WTC11 (cell line): ENCODE results near the gene ATF3. TPM values are rescaled to one million over a fixed set of nuclear protein-coding genes. Genes with fewer than 3 reads are reported as not detected.

ENCODE experiments used
- ATAC-seq: fragments of 200-7000 bp; cut with Tn5 transposase; 2 replicates; pipeline ENCODE4 v1.10.0; 2021; ENCODE audit warnings: mild to moderate bottlenecking, moderate library complexity
- CTCF ChIA-PET: fragments of 300-600 bp; sonication (Branson Sonifier 250); formaldehyde crosslinking; loops from one replicate; lab custom pipeline; 2021; ENCODE audit warnings: antibody characterized with exemption; lab: Charles Lee
- POLR2A ChIA-PET: fragments of 350-600 bp; sonication (Branson Sonifier 250); formaldehyde crosslinking; loops from one replicate; lab custom pipeline; 2021; ENCODE audit warnings: antibody characterized with exemption; lab: Charles Lee
- DNase-seq: peaks from one replicate; pipeline ENCODE4 v3.0.0; 2021; ENCODE audit warnings: low spot score
- H3K27ac Mint-ChIP-seq: 2 replicates; pipeline ENCODE4 v1.8.0; 2021; ENCODE audit warnings: mixed read lengths
- H3K27me3 Mint-ChIP-seq: 2 replicates; pipeline ENCODE4 v1.8.0; 2021; ENCODE audit warnings: low read depth, mild to moderate bottlenecking, moderate library complexity, mixed read lengths
- H3K36me3 Mint-ChIP-seq: 2 replicates; pipeline ENCODE4 v1.8.0; 2021; ENCODE audit warnings: mixed read lengths
- H3K4me1 Mint-ChIP-seq: 2 replicates; pipeline ENCODE4 v1.8.0; 2022; ENCODE audit warnings: mixed read lengths
- H3K4me3 Mint-ChIP-seq: 2 replicates; pipeline ENCODE4 v1.8.0; 2021; ENCODE audit warnings: mild to moderate bottlenecking, moderate library complexity, mixed read lengths
- H3K9me3 Mint-ChIP-seq: 2 replicates; pipeline ENCODE4 v1.8.0; 2021; ENCODE audit warnings: mixed read lengths
- AFF4 ChIP-seq: sonication (generic); formaldehyde crosslinking; IDR thresholded peaks from 2 replicates; pipeline ENCODE4 v1.8.1; 2023; ENCODE audit warnings: mild to moderate bottlenecking, missing genetic modification reagents, borderline replicate concordance
- ATF6 ChIP-seq: sonication (generic); formaldehyde crosslinking; IDR thresholded peaks from 2 replicates; pipeline ENCODE4 v1.8.1; 2023; ENCODE audit warnings: mild to moderate bottlenecking, missing genetic modification reagents
- CTCF ChIP-seq: fragments of 200-600 bp; IDR thresholded peaks from 2 replicates; pipeline ENCODE4 v1.8.0; 2022; ENCODE audit warnings: antibody characterized with exemption
- E2F5 ChIP-seq: sonication (generic); formaldehyde crosslinking; IDR thresholded peaks from 2 replicates; pipeline ENCODE4 v1.8.1; 2022; ENCODE audit warnings: mild to moderate bottlenecking, moderate library complexity, missing genetic modification reagents
- FOXJ3 ChIP-seq: sonication (generic); formaldehyde crosslinking; IDR thresholded peaks from 2 replicates; pipeline ENCODE4 v1.9.0; 2021; ENCODE audit warnings: missing genetic modification reagents, mild to moderate bottlenecking, borderline replicate concordance
- HMGXB4 ChIP-seq: sonication (generic); formaldehyde crosslinking; IDR thresholded peaks from 2 replicates; pipeline ENCODE4 v1.8.1; 2023; ENCODE audit warnings: mild to moderate bottlenecking, moderate library complexity, missing genetic modification reagents
- KAT7 ChIP-seq: sonication (generic); formaldehyde crosslinking; IDR thresholded peaks from 2 replicates; pipeline ENCODE4 v1.8.1; 2023; ENCODE audit warnings: missing genetic modification reagents, mild to moderate bottlenecking, borderline replicate concordance
- MXD4 ChIP-seq: fragments of 250-450 bp; sonication (Bioruptor Pico); IDR thresholded peaks from 2 replicates; pipeline ENCODE4 v1.8.0; 2021; ENCODE audit warnings: mild to moderate bottlenecking, moderate library complexity, borderline replicate concordance
- NFE2L1 ChIP-seq: sonication (generic); formaldehyde crosslinking; IDR thresholded peaks from 2 replicates; pipeline ENCODE4 v1.8.1; 2023; ENCODE audit warnings: missing genetic modification reagents
- NR2C2 ChIP-seq: sonication (generic); formaldehyde crosslinking; IDR thresholded peaks from 2 replicates; pipeline ENCODE4 v1.8.0; 2022; ENCODE audit warnings: mild to moderate bottlenecking, missing genetic modification reagents
- PREB ChIP-seq: sonication (generic); formaldehyde crosslinking; IDR thresholded peaks from 2 replicates; pipeline ENCODE4 v1.8.1; 2022; ENCODE audit warnings: mild to moderate bottlenecking, missing genetic modification reagents, moderate library complexity, borderline replicate concordance
- PRRX2 ChIP-seq: fragments of 250-450 bp; sonication (Bioruptor Pico); IDR thresholded peaks from 2 replicates; pipeline ENCODE4 v1.8.0; 2021; ENCODE audit warnings: mild to moderate bottlenecking
- TCF7 ChIP-seq: sonication (generic); formaldehyde crosslinking; IDR thresholded peaks from 2 replicates; pipeline ENCODE4 v1.8.0; 2022; ENCODE audit warnings: mild to moderate bottlenecking, low read depth, missing genetic modification reagents, moderate library complexity
- TP53 ChIP-seq: sonication (generic); formaldehyde crosslinking; IDR thresholded peaks from 2 replicates; pipeline ENCODE4 v1.8.1; 2023; ENCODE audit warnings: mild to moderate bottlenecking, missing genetic modification reagents
- ZMAT4 ChIP-seq: fragments of 250-450 bp; sonication (Bioruptor Pico); IDR thresholded peaks from 2 replicates; pipeline ENCODE4 v1.9.0; 2021; ENCODE audit warnings: mild to moderate bottlenecking
- ZNF138 ChIP-seq: sonication (generic); formaldehyde crosslinking; conservative IDR thresholded peaks from 2 replicates; pipeline ENCODE4 v1.8.1; 2022; ENCODE audit warnings: mild to moderate bottlenecking, moderate library complexity, missing genetic modification reagents
- ZNF281 ChIP-seq: sonication (generic); formaldehyde crosslinking; IDR thresholded peaks from 2 replicates; pipeline ENCODE4 v1.8.0; 2023; ENCODE audit warnings: mild to moderate bottlenecking, missing genetic modification reagents
- total RNA-seq: library from RNA; stranded (reverse); gene quantifications from 3 replicates; pipeline ENCODE4 v1.2.3, GENCODE V29; 2021

The ATF3 gene
- total RNA-seq, 1 experiment from 2014 or later, result 19.4 TPM

GRCh38 chr1:212648431-212648830 lies 39.9 kb downstream of the ATF3 start (continued):
- TF ChIP-seq ZNF138 (CRISPR knock-in tag) (no peak), NR2C2 (CRISPR knock-in tag) (no peak)

- no peak for DNase-seq
- no peaks in the 10 kb centered on the region for H3K4me1 Mint-ChIP-seq
- no peaks in the 10 kb centered on the region for H3K27me3 Mint-ChIP-seq
- H3K27ac Mint-ChIP-seq, result no peak overlapping the region
- H3K36me3 Mint-ChIP-seq, result no peaks in the 10 kb centered on the region
- ChIA-PET CTCF (interaction anchor here (1.4 to 2.6 kb wide), 2 partner anchors 16 to 193 kb away, joined by 4 to 14 read pairs; no protein-coding TSS in a partner anchor), POLR2A (no interaction called here)
- TF ChIP-seq TCF7 (CRISPR knock-in tag) (no peak), AFF4 (CRISPR knock-in tag) (no peak)
- no peak overlapping the region for H3K4me3 Mint-ChIP-seq
- ATAC-seq, result no peak
- no peaks in the 10 kb centered on the region for H3K9me3 Mint-ChIP-seq
Measured at GRCh38 chr1:212649020-212649419, 40.5 kb downstream of the ATF3 start.

GRCh38 chr1:212650228-212650627 lies 41.7 kb downstream of the ATF3 start:
- Mint-ChIP-seq H3K27me3 (no peaks in the 10 kb centered on the region; the same call in 1 of the 2 replicates), H3K27ac (no peak overlapping the region), H3K4me3 (no peak overlapping the region), H3K4me1 (no peaks in the 10 kb centered on the region), H3K9me3 (no peaks in the 10 kb centered on the region), H3K36me3 (no peaks in the 10 kb centered on the region)
- no peak for TF ChIP-seq PREB (CRISPR knock-in tag)
- TF ChIP-seq TP53 (CRISPR knock-in tag), result no peak
- TF ChIP-seq ZMAT4 (CRISPR knock-in tag), result no peak
- TF ChIP-seq NFE2L1 (CRISPR knock-in tag), result no peak
- no peak for TF ChIP-seq MXD4
- no peak for TF ChIP-seq ATF6
- no peak for TF ChIP-seq E2F5 (CRISPR knock-in tag)
- no peak for TF ChIP-seq PRRX2 (CRISPR knock-in tag)
- no peak for TF ChIP-seq HMGXB4 (CRISPR knock-in tag)
- no peak for TF ChIP-seq FOXJ3
- no peak for TF ChIP-seq ZNF281 (CRISPR knock-in tag)
- no peak for TF ChIP-seq CTCF
- no peak for TF ChIP-seq KAT7 (CRISPR knock-in tag)
- ChIA-PET POLR2A (no interaction called here), CTCF (interaction anchor here (1.0 to 2.6 kb wide), 3 partner anchors 15 to 173 kb away, joined by 3 to 14 read pairs (median 10); no protein-coding TSS in a partner anchor)
- DNase-seq (no peak), ATAC-seq (no peak)
